HCT116 (cell line): ENCODE data around the gene DOCK2. TPM values are rescaled to one million over a fixed set of nuclear protein-coding genes. Genes with fewer than 3 reads are reported as not detected.

Experiments
- ATAC-seq: fragments of 200-7000 bp; cut with Tn5 transposase; 2 replicates; pipeline ENCODE4 v1.9.1; 2020; ENCODE audit warnings: mild to moderate bottlenecking, moderate library complexity
- BruUV-seq: library from RNA; stranded (reverse); fragments of 400-500 nt; replicated peaks from 2 replicates; lab custom pipeline; 2021; lab: Mats Ljungman, UMichigan
- CTCF ChIA-PET: fragments of 300-600 bp; sonication (Branson Sonifier 250); formaldehyde crosslinking; loops from one replicate; lab custom pipeline; 2021; ENCODE audit warnings: antibody characterized with exemption; lab: Charles Lee
- POLR2A ChIA-PET: fragments of 300-600, 350-600 bp; sonication (Branson Sonifier 250); formaldehyde crosslinking; loops from one replicate; lab custom pipeline; 2021; ENCODE audit warnings: antibody characterized with exemption; lab: Charles Lee
- RAD21 ChIA-PET, 2 experiments: fragments of 300-600 bp; sonication (Branson Sonifier 250); formaldehyde crosslinking; loops; one replicate each; lab custom pipeline; 2023; ENCODE audit warnings: low total read pairs in 2 of 2; ENCODE audit not compliant: uncharacterized antibody in 2 of 2, unreplicated experiment in 2 of 2, low non-redundant PET in 1 of 2; lab: Charles Lee
- DNase-seq: peaks from one replicate; pipeline ENCODE4 v3.0.0-alpha.2; 2010; ENCODE audit warnings: low read depth, low spot score
- H2AFZ ChIP-seq: fragments of 200-600 bp; shearing (Covaris generic), sonication (generic); 2 replicates; pipeline ENCODE4 v1.6.1; 2017; ENCODE audit warnings: low read depth, mixed run types, mixed read lengths, antibody characterized with exemption, low read length; ENCODE audit not compliant: poor library complexity, severe bottlenecking
- H3K27ac ChIP-seq: 2 replicates; pipeline ENCODE4 v1.5.1; 2012; ENCODE audit warnings: low read depth, low read length
- H3K27me3 ChIP-seq: fragments of 200-600 bp; sonication (generic); 2 replicates; pipeline ENCODE4 v1.6.1; 2016; ENCODE audit warnings: mixed run types, low read length, mixed read lengths; ENCODE audit not compliant: insufficient read depth
- H3K36me3 ChIP-seq, 2 experiments: fragments of 200-500 bp in 1 of 2; fragments of 200-600 bp in 1 of 2; sonication (Bioruptor generic) in 1 of 2; sonication (generic) in 1 of 2; 2 replicates each; pipeline versions ENCODE4 v1.5.1 to v1.6.1; 2014 to 2016; ENCODE audit warnings: low read length in 2 of 2, inconsistent platforms in 1 of 2, mixed read lengths in 1 of 2, mixed run types in 1 of 2; ENCODE audit not compliant: insufficient read depth in 2 of 2, control insufficient read depth in 1 of 2
- H3K4me1 ChIP-seq, 2 experiments: fragments of 200-600 bp in 1 of 2; sonication (generic) in 1 of 2; 2 replicates each; pipeline versions ENCODE4 v1.5.1 to v1.6.1; 2012 to 2017; ENCODE audit warnings: low read length in 2 of 2, inconsistent platforms in 1 of 2, mild to moderate bottlenecking in 1 of 2, mixed read lengths in 1 of 2, mixed run types in 1 of 2, moderate library complexity in 1 of 2; ENCODE audit not compliant: insufficient read depth in 2 of 2, control insufficient read depth in 1 of 2
- H3K4me2 ChIP-seq: fragments of 200-600 bp; sonication (generic); 2 replicates; pipeline ENCODE4 v1.6.1; 2017; ENCODE audit warnings: mixed run types, low read length, mixed read lengths
- H3K4me3 ChIP-seq, 2 experiments: fragments of 200-600 bp in 1 of 2; sonication (generic) in 1 of 2; replicated peaks in 1 of 2; 2 replicates each; pipeline ENCODE4 v1.5.1; 2011 to 2016; ENCODE audit warnings: low read length in 2 of 2, control low read depth in 1 of 2, low read depth in 1 of 2, mild to moderate bottlenecking in 1 of 2, mixed read lengths in 1 of 2, mixed run types in 1 of 2
- H3K79me2 ChIP-seq: fragments of 200-600 bp; sonication (generic); 2 replicates; pipeline ENCODE4 v1.6.1; 2017; ENCODE audit warnings: mild to moderate bottlenecking, mixed run types, low read length, moderate library complexity, mixed read lengths; ENCODE audit not compliant: insufficient read depth
- H3K9ac ChIP-seq: fragments of 200-600 bp; sonication (generic); 2 replicates; pipeline ENCODE4 v1.6.1; 2016; ENCODE audit warnings: low read length, mixed read lengths
- H3K9me2 ChIP-seq: fragments of 200-600 bp; sonication (generic), shearing (Covaris generic); 2 replicates; pipeline ENCODE4 v1.6.1; 2017; ENCODE audit warnings: mixed run types, mild to moderate bottlenecking, moderate library complexity; ENCODE audit not compliant: insufficient read depth
- H3K9me3 ChIP-seq, 2 experiments: fragments of 200-500 bp in 1 of 2; fragments of 200-600 bp in 1 of 2; sonication (Bioruptor generic) in 1 of 2; sonication (generic) in 1 of 2; 2 replicates each; pipeline ENCODE4 v1.6.1; 2014 to 2017; ENCODE audit warnings: low read length in 2 of 2, mixed read lengths in 2 of 2, inconsistent platforms in 1 of 2, low read depth in 1 of 2, mild to moderate bottlenecking in 1 of 2, mixed run types in 1 of 2, moderate library complexity in 1 of 2; ENCODE audit not compliant: control insufficient read depth in 1 of 2, insufficient read depth in 1 of 2
- H4K20me1 ChIP-seq: fragments of 200-600 bp; sonication (generic), shearing (Covaris generic); 2 replicates; pipeline ENCODE4 v1.6.1; 2017; ENCODE audit warnings: mixed run types, mild to moderate bottlenecking, moderate library complexity; ENCODE audit not compliant: insufficient read depth
- CBX3 ChIP-seq: IDR thresholded peaks from 2 replicates; pipeline ENCODE4 v1.6.1; 2012; ENCODE audit warnings: low read depth
- CEBPB ChIP-seq: IDR thresholded peaks from 2 replicates; pipeline ENCODE4 v1.6.1; 2012; ENCODE audit warnings: low read depth
- EGR1 ChIP-seq: IDR thresholded peaks from 2 replicates; pipeline ENCODE4 v1.6.1; 2012; ENCODE audit warnings: low read depth
- ELF1 ChIP-seq: IDR thresholded peaks from 2 replicates; pipeline ENCODE4 v1.6.1; 2012; ENCODE audit warnings: low read depth, borderline replicate concordance
- EZH2 ChIP-seq: fragments of 200-600 bp; sonication (generic); IDR thresholded peaks from 2 replicates; pipeline ENCODE4 v1.6.1; 2017; ENCODE audit warnings: antibody characterized with exemption, mixed run types
- POLR2A ChIP-seq: IDR thresholded peaks from 2 replicates; pipeline ENCODE4 v1.7.0; 2011; ENCODE audit warnings: borderline replicate concordance; ENCODE audit not compliant: insufficient read depth, insufficient read length; ENCODE audit errors: extremely low read depth
- RAD21 ChIP-seq: IDR thresholded peaks from 2 replicates; pipeline ENCODE4 v1.6.1; 2012; ENCODE audit warnings: low read depth, mild to moderate bottlenecking
- SP1 ChIP-seq: IDR thresholded peaks from 2 replicates; pipeline ENCODE4 v1.6.1; 2012; ENCODE audit warnings: low read depth
- SRF ChIP-seq: IDR thresholded peaks from 2 replicates; pipeline ENCODE4 v1.6.1; 2012; ENCODE audit warnings: low read depth
- TCF7L2 ChIP-seq: IDR thresholded peaks from 2 replicates; pipeline ENCODE4 v1.7.0; 2011; ENCODE audit warnings: borderline replicate concordance, inconsistent platforms; ENCODE audit not compliant: insufficient read depth, insufficient read length; ENCODE audit errors: extremely low read depth
- ZFX ChIP-seq: fragments of 450-650 bp; IDR thresholded peaks from 2 replicates; pipeline ENCODE4 v1.6.1; 2017
- intact Hi-C: fragments of 100-400 bp; cut with micrococcal nuclease; formaldehyde crosslinking; loops from 2 replicates; pipeline ENCODE4 v1.10.0; 2022
- total RNA-seq: library from RNA; stranded (reverse); gene quantifications from one replicate; pipeline ENCODE4 v1.2.1, GENCODE V29; 2021; ENCODE audit not compliant: unreplicated experiment
- TF ChIP-seq, protein P1 (sequence below): IDR thresholded peaks from 2 replicates; pipeline ENCODE4 v1.6.1; 2012
- TF ChIP-seq, protein P2 (sequence below): IDR thresholded peaks from 2 replicates; pipeline ENCODE4 v1.6.1; 2012
- TF ChIP-seq, protein P3 (sequence below): IDR thresholded peaks from 2 replicates; pipeline ENCODE4 v1.6.1; 2011; ENCODE audit warnings: mild to moderate bottlenecking, low read length, moderate library complexity; ENCODE audit not compliant: insufficient replicate concordance; ENCODE audit errors: extremely low read depth
- TF ChIP-seq, protein P4 (sequence below): IDR thresholded peaks from 2 replicates; pipeline ENCODE4 v1.6.1; 2012; ENCODE audit warnings: low read depth

Gene DOCK2
- total RNA-seq, 1 experiment from 2014 or later = 0.89 TPM

DNA sequence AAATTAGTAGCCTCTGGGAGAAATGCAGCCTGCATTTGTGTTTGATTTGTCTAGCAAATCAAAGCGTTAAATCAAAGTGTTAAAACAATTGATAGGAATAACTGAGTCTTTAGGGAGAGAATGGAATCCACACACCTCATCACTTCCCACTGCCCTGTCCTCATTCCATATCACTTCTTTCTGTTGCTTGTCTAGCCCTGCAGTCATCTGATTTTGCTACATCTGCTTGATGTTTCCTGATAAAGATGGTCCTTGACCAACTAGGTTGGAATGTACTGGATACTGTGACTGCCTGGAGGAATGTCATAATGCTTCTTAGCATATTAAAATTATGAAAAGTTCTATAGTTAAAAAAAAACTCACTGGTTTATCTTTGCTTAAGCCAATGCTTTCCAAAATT lies 119.9 kb downstream of the DOCK2 start:
- no TSS peak for BruUV-seq
- ChIA-PET RAD21 (no interaction called here), POLR2A (no interaction called here), CTCF (no interaction called here)
- peaks cover 34% of the 10 kb centered on the region for H3K27me3 ChIP-seq
- H3K9ac ChIP-seq = no peak overlapping the region
- H3K4me2 ChIP-seq = no peak overlapping the region
- no peaks in the 10 kb centered on the region for H3K4me1 ChIP-seq
- no peak overlapping the region for H2AFZ ChIP-seq
- no peaks in the 10 kb centered on the region for H3K36me3 ChIP-seq
- no peak overlapping the region for H3K27ac ChIP-seq
- no peaks in the 10 kb centered on the region for H3K9me2 ChIP-seq
- TF ChIP-seq CBX3 (no peak), CEBPB (no peak), SP1 (no peak), TCF7L2 (no peak), RAD21 (no peak), EGR1 (no peak), EZH2 (no peak), SRF (no peak), ELF1 (no peak)
- TF ChIP-seq, protein P1, sequence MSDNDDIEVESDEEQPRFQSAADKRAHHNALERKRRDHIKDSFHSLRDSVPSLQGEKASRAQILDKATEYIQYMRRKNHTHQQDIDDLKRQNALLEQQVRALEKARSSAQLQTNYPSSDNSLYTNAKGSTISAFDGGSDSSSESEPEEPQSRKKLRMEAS = no peak
- TF ChIP-seq, protein P2, sequence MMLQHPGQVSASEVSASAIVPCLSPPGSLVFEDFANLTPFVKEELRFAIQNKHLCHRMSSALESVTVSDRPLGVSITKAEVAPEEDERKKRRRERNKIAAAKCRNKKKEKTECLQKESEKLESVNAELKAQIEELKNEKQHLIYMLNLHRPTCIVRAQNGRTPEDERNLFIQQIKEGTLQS = no peak
- no peak for DNase-seq
- no peaks in the 10 kb centered on the region for H3K79me2 ChIP-seq
- no peaks in the 10 kb centered on the region for H4K20me1 ChIP-seq
- ATAC-seq = no peak
- no peak overlapping the region for H3K4me3 ChIP-seq
- intact Hi-C loops = no loop called here
- no peaks in the 10 kb centered on the region for H3K9me3 ChIP-seq

DNA sequence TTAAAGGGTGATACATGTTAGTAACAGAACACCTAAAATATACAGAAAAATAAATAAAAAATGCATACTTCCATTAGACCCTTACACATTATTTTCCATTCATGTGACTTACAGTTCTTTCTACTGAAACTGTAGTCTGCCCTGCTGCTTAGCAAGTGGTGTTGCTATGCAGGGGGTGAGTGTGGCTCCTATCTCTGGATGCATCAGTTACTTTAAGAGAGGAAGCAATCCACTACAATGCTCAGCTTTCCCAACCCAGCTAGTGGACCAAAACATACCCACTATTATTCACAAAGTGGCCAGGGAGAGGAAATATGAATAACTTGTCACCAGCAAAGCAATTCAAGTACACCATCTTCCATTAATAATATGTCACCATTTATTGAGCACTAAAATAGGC lies 121.8 kb downstream of the DOCK2 start:
- H3K36me3 ChIP-seq = no peaks in the 10 kb centered on the region
- H3K4me1 ChIP-seq = no peaks in the 10 kb centered on the region
- no peaks in the 10 kb centered on the region for H3K9me2 ChIP-seq
- DNase-seq = no peak
- no peak overlapping the region for H3K9ac ChIP-seq
- H3K27ac ChIP-seq = no peak overlapping the region
- TF ChIP-seq, protein P2 = no peak
- TF ChIP-seq EGR1 (no peak), POLR2A (no peak), RAD21 (no peak), CEBPB (no peak), ZFX (no peak), ELF1 (no peak), EZH2 (no peak)
- TF ChIP-seq, protein P3, sequence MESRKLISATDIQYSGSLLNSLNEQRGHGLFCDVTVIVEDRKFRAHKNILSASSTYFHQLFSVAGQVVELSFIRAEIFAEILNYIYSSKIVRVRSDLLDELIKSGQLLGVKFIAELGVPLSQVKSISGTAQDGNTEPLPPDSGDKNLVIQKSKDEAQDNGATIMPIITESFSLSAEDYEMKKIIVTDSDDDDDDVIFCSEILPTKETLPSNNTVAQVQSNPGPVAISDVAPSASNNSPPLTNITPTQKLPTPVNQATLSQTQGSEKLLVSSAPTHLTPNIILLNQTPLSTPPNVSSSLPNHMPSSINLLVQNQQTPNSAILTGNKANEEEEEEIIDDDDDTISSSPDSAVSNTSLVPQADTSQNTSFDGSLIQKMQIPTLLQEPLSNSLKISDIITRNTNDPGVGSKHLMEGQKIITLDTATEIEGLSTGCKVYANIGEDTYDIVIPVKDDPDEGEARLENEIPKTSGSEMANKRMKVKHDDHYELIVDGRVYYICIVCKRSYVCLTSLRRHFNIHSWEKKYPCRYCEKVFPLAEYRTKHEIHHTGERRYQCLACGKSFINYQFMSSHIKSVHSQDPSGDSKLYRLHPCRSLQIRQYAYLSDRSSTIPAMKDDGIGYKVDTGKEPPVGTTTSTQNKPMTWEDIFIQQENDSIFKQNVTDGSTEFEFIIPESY = no peak
- TF ChIP-seq, protein P4, sequence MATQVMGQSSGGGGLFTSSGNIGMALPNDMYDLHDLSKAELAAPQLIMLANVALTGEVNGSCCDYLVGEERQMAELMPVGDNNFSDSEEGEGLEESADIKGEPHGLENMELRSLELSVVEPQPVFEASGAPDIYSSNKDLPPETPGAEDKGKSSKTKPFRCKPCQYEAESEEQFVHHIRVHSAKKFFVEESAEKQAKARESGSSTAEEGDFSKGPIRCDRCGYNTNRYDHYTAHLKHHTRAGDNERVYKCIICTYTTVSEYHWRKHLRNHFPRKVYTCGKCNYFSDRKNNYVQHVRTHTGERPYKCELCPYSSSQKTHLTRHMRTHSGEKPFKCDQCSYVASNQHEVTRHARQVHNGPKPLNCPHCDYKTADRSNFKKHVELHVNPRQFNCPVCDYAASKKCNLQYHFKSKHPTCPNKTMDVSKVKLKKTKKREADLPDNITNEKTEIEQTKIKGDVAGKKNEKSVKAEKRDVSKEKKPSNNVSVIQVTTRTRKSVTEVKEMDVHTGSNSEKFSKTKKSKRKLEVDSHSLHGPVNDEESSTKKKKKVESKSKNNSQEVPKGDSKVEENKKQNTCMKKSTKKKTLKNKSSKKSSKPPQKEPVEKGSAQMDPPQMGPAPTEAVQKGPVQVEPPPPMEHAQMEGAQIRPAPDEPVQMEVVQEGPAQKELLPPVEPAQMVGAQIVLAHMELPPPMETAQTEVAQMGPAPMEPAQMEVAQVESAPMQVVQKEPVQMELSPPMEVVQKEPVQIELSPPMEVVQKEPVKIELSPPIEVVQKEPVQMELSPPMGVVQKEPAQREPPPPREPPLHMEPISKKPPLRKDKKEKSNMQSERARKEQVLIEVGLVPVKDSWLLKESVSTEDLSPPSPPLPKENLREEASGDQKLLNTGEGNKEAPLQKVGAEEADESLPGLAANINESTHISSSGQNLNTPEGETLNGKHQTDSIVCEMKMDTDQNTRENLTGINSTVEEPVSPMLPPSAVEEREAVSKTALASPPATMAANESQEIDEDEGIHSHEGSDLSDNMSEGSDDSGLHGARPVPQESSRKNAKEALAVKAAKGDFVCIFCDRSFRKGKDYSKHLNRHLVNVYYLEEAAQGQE = no peak
- TF ChIP-seq, all 23 proteins: peak for 0
- no peaks in the 10 kb centered on the region for H4K20me1 ChIP-seq
- H3K9me3 ChIP-seq = no peaks in the 10 kb centered on the region
- ChIA-PET RAD21 (no interaction called here), CTCF (no interaction called here), POLR2A (no interaction called here)
- no peak overlapping the region for H3K4me2 ChIP-seq
- intact Hi-C loops = no loop called here
- BruUV-seq = no TSS peak
- no peak for ATAC-seq
- H3K27me3 ChIP-seq = peaks cover 37% of the 10 kb centered on the region
- no peak overlapping the region for H2AFZ ChIP-seq
- H3K4me3 ChIP-seq = no peak overlapping the region
- H3K79me2 ChIP-seq = no peaks in the 10 kb centered on the region
